Endothelial cell (in vitro differentiated cells): ENCODE results near the gene MED27. TPM values are rescaled to one million over a fixed set of nuclear protein-coding genes. Genes with fewer than 3 reads are reported as not detected.

Experiments
- DNase-seq: peaks from one replicate; pipeline ENCODE4 v3.0.0; 2021; ENCODE audit warnings: low spot score
- H3K27ac Mint-ChIP-seq: one replicate; pipeline ENCODE4 v1.8.0; 2021; ENCODE audit warnings: mixed read lengths, inconsistent platforms; ENCODE audit not compliant: unreplicated experiment
- H3K27me3 Mint-ChIP-seq: one replicate; pipeline ENCODE4 v1.8.0; 2021; ENCODE audit warnings: mild to moderate bottlenecking, moderate library complexity, mixed read lengths, inconsistent platforms; ENCODE audit not compliant: unreplicated experiment
- H3K36me3 Mint-ChIP-seq: one replicate; pipeline ENCODE4 v1.8.0; 2021; ENCODE audit warnings: mild to moderate bottlenecking, low read depth, mixed read lengths, inconsistent platforms; ENCODE audit not compliant: unreplicated experiment
- H3K4me1 Mint-ChIP-seq: one replicate; pipeline ENCODE4 v1.8.0; 2021; ENCODE audit warnings: mild to moderate bottlenecking, mixed read lengths, inconsistent platforms; ENCODE audit not compliant: unreplicated experiment
- H3K4me3 Mint-ChIP-seq: one replicate; pipeline ENCODE4 v1.8.0; 2021; ENCODE audit warnings: mild to moderate bottlenecking, mixed read lengths, inconsistent platforms; ENCODE audit not compliant: unreplicated experiment
- H3K9me3 Mint-ChIP-seq: one replicate; pipeline ENCODE4 v1.8.0; 2021; ENCODE audit warnings: mixed read lengths, inconsistent platforms; ENCODE audit not compliant: unreplicated experiment
- total RNA-seq: library from RNA; stranded (reverse); fragmentation: NEBNext Ultra II Directional; extraction: Animal tissue kit (Norgen Biotek cat#: 25700); gene quantifications from one replicate; pipeline ENCODE4 v1.2.1, GENCODE V29; 2021; ENCODE audit not compliant: unreplicated experiment
- TF ChIP-seq, protein P1 (sequence below): fragments of 200-600 bp; sonication (generic); IDR thresholded peaks from one replicate; pipeline ENCODE4 v1.5.0; 2021; ENCODE audit warnings: antibody characterized with exemption; ENCODE audit not compliant: unreplicated experiment

MED27 gene
- total RNA-seq, 1 donor from 2014 or later, result 24.0 TPM

DNA sequence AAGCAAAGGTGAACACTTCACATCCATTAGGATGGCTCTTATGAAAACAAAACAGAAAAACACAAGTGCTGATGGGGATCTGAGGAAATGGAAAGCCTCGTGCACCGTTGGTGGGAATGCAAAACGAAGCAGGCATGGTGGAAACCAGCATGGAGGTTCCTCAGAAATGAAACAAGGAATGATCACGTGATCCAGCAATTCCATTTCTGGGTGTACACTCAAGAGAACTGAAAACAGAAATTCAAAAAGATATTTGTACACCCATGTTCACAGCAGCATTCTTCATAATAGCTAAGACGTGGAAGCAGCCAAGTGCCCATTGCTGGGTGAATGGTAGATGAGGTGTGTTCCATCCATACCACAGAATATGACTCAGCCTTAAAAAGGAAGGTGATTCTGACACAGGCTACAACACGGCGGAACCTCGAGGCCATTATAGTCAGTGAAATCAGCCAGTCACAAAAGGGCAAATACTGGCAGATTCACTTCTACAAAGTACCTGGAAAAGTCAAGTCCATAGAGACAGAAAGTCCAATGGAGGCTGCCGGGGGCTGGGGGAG lies 252.6 kb downstream of the MED27 start:
- Mint-ChIP-seq H3K27ac (no peak overlapping the region), H3K9me3 (no peaks in the 10 kb centered on the region), H3K4me1 (no peaks in the 10 kb centered on the region), H3K36me3 (peaks cover 3% of the 10 kb centered on the region), H3K4me3 (no peak overlapping the region), H3K27me3 (peaks cover 3% of the 10 kb centered on the region)
- no peak for DNase-seq
- TF ChIP-seq, protein P1, sequence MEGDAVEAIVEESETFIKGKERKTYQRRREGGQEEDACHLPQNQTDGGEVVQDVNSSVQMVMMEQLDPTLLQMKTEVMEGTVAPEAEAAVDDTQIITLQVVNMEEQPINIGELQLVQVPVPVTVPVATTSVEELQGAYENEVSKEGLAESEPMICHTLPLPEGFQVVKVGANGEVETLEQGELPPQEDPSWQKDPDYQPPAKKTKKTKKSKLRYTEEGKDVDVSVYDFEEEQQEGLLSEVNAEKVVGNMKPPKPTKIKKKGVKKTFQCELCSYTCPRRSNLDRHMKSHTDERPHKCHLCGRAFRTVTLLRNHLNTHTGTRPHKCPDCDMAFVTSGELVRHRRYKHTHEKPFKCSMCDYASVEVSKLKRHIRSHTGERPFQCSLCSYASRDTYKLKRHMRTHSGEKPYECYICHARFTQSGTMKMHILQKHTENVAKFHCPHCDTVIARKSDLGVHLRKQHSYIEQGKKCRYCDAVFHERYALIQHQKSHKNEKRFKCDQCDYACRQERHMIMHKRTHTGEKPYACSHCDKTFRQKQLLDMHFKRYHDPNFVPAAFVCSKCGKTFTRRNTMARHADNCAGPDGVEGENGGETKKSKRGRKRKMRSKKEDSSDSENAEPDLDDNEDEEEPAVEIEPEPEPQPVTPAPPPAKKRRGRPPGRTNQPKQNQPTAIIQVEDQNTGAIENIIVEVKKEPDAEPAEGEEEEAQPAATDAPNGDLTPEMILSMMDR, result no peak

DNA sequence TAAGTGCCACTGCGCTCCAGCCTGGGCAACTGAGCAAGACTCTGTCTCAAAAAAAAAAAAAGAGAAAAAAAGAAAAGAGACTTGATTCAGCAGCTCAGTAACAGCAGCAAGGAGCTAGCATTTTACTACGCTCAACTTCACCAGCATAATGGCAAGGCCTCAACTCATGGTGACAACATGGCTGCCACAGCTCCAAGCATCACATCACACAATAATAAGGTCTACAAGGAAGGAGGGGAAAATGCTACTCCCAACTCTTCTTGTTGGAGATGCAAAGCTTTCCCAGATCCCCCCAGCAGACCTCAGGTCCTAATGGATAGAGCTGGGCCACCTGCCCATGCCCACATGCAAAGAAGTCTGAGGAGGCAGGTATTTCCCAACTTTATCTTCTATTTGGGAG lies 253.6 kb downstream of the MED27 start:
- Mint-ChIP-seq H3K36me3 (peaks cover 3% of the 10 kb centered on the region), H3K4me3 (no peak overlapping the region), H3K27me3 (peaks cover 3% of the 10 kb centered on the region), H3K4me1 (no peaks in the 10 kb centered on the region), H3K27ac (no peak overlapping the region), H3K9me3 (no peaks in the 10 kb centered on the region)
- TF ChIP-seq, protein P1, result no peak
- DNase-seq, result no peak

DNA sequence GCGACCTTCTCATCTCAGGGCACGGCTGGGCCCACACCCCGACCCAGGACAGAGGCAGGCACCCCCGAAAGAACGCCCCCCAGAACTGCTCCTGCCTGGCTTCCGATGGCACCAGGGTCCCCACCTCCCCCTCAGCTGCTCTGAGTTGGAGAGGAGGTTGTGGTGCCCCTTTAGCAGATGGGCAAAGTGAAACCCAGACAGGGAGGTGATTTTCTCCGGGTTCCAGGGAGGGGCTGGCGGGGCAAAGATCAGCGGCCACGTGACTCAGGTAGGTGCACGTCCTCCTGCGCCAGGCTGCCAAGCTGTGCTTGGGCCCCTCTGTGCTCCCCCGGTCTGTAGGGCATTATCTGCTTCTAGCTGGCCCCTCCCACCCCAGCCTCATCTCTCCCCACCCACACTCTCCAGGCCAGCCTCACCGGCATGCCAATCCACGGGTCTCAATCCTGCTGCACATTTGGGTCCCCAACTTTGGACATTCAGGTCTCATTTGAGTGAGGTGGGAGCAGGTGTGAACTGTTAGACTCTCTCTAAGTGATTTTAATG lies 254.6 kb downstream of the MED27 start:
- Mint-ChIP-seq H3K27ac (no peak overlapping the region), H3K36me3 (peaks cover 3% of the 10 kb centered on the region), H3K9me3 (no peaks in the 10 kb centered on the region), H3K27me3 (peaks cover 3% of the 10 kb centered on the region), H3K4me1 (no peaks in the 10 kb centered on the region), H3K4me3 (no peak overlapping the region)
- no peak for DNase-seq
- TF ChIP-seq, protein P1, result no peak

DNA sequence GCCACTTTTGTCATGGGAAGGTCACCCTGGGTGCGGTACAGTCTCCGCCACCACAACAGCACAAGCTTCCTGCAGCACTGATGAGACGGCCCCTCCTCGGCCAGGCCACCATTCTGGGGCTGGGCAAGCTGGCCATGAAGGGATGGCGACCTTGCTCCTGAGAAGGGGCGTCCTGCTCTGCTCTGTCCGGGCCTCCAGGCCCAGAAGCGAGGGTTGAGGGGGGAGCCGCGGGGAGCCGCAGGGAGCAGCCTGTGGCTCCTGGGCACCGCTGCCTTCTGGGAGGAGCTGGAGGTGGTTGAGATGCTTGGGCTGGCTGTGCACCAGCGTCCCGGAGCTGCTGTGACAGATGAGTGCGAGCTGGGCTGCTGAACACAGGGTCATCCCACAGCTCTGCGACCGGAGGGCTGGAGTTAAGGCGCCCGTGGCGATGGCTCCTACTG lies 255.5 kb downstream of the MED27 start:
- no peak overlapping the region for H3K27ac Mint-ChIP-seq
- TF ChIP-seq, protein P1, result no peak
- peaks cover 3% of the 10 kb centered on the region for H3K36me3 Mint-ChIP-seq
- no peaks in the 10 kb centered on the region for H3K4me1 Mint-ChIP-seq
- H3K27me3 Mint-ChIP-seq, result peaks cover 3% of the 10 kb centered on the region
- H3K9me3 Mint-ChIP-seq, result no peaks in the 10 kb centered on the region
- DNase-seq, result no peak
- H3K4me3 Mint-ChIP-seq, result no peak overlapping the region

DNA sequence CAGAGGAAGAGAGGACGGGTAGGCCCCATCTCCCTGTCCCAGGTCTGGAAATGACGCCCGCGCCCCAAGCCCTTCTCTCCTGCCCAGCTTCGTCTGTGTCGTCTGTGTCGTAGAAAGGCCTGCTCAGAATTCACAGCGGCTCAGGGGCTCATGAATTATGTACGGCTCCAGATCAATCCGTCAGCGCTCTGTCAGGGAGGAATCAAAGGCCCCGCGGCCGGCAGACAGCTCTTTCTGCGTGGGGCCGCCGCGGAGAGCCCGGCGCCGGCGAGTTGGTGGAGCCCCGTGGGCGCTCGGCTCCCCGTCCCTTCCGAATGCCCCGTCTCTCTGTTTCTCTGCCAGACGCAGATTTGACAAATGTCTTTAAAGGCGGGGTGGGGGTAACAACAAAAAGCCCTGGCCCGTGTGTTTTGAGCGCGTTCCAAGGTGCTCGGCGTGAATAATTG lies 255.9 kb downstream of the MED27 start:
- H3K27me3 Mint-ChIP-seq, result peaks cover 3% of the 10 kb centered on the region
- H3K4me1 Mint-ChIP-seq, result no peaks in the 10 kb centered on the region
- no peak overlapping the region for H3K4me3 Mint-ChIP-seq
- no peak overlapping the region for H3K27ac Mint-ChIP-seq
- peaks cover 3% of the 10 kb centered on the region for H3K36me3 Mint-ChIP-seq
- no peak for DNase-seq
- TF ChIP-seq, protein P1, result no peak
- no peaks in the 10 kb centered on the region for H3K9me3 Mint-ChIP-seq
